HFF-Myc (cell line): ENCODE data around the gene CCDC154.

Experiments used
- DNase-seq: peaks from one replicate; pipeline ENCODE4 v3.0.0-alpha.2; 2011; ENCODE audit warnings: low read depth; ENCODE audit errors: extremely low read depth
- H3K4me3 ChIP-seq: replicated peaks from 2 replicates; pipeline ENCODE4 v1.5.1; 2011; ENCODE audit warnings: low read depth, mild to moderate bottlenecking, control low read depth, low read length
- TF ChIP-seq, protein P1 (sequence below): IDR thresholded peaks from 2 replicates; pipeline ENCODE4 v1.5.1; 2012; ENCODE audit warnings: mild to moderate bottlenecking, low read depth, low read length, control low read depth; ENCODE audit errors: missing control alignments

The CCDC154 gene

DNA sequence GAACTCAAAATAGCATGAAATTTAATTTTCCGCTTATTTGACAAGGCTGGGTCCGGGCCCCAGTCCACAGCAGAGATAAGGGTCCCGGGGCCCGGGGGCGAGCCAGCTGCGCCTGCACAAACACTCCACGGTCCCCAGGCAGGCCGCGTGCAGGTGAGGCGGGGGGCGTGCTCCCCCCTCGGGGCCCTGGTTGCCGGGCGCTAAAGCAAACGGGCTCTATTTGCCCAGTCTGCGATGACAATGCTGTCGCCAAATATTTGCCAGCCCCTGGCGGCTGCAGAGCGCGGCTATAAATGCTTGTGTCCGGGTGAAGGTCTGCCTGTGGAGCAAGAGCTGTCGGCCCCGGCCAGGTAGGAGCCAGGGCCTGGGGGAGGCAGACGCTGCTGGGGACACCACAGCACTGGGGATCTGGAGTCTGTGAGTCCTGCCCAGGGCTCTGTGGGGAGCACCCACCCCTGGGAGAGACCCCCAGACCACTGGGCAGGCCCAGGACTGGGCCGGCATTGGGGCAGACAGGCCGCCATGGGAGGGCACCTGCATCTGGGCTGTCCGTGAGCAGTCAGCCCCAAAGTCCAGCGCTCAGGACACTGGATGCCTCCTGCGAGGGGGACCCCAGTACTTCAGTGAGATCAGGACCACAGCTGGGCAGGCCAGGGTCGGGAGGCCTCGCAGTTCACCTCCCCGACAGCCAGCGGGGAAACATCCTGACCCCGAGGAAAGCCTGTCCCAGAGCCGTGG, 13.4 kb downstream of the CCDC154 start, which contains the start of gene PERCC1:
TSS of gene PERCC1 (plus strand) at position 320 of the 738 bp plus-strand sequence. CDS start 1,516 bp downstream, outside the sequence.
- DNase-seq: no peak
- H3K4me3 ChIP-seq: no peak within 1 kb of the TSS
- TF ChIP-seq, protein P1, sequence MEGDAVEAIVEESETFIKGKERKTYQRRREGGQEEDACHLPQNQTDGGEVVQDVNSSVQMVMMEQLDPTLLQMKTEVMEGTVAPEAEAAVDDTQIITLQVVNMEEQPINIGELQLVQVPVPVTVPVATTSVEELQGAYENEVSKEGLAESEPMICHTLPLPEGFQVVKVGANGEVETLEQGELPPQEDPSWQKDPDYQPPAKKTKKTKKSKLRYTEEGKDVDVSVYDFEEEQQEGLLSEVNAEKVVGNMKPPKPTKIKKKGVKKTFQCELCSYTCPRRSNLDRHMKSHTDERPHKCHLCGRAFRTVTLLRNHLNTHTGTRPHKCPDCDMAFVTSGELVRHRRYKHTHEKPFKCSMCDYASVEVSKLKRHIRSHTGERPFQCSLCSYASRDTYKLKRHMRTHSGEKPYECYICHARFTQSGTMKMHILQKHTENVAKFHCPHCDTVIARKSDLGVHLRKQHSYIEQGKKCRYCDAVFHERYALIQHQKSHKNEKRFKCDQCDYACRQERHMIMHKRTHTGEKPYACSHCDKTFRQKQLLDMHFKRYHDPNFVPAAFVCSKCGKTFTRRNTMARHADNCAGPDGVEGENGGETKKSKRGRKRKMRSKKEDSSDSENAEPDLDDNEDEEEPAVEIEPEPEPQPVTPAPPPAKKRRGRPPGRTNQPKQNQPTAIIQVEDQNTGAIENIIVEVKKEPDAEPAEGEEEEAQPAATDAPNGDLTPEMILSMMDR: no peak

DNA sequence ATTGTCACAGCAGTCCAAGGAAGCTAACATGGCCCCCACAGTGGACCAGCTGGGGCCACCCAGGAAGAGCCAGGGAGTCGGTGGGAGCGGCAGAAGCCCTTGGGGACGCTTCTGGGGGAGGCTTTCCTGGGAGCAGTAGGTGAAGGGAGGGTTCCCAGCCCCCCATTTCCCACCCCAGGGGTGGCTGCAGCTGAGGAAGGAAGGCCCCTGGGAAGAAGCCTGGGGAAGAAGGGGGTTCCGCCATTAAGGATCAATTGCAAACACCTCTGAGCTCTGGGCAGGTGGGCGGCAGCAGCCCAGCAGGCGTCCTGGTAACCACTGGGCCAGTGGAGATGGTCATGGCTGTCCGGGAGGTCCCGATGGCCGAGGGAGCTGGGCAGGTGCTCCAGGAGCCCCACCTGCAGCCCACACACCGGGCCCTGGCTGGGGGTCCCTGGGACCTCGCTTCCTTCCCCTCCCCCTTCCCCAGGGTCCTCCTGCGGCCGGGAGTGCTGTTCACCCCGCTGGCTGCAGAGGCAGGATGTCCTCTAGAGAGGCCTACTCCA, 14.1 kb downstream of the CCDC154 start:
- TF ChIP-seq, protein P1: no peak
- H3K4me3 ChIP-seq: no peak overlapping the region
- no peak for DNase-seq

DNA sequence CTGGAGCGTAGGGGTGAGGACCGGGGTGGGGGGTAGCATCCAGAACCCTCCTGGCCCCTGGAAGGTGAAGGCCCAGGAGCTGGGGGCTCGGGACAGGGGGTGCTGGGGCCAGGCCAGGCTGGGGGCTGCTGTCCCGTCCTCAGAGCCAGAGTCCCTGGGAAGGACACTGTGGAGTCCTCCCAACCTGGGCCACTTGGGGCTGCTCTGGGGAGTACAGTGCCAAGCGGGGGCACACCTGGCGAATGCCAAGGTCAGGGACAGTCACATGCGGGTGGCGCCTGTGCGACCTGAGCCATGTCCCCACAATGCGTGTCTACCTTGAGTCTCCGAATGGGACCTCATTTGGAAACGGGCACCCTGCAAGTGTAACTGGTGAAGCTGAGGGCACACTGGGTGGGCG, 14.7 kb downstream of the CCDC154 start:
- no peak overlapping the region for H3K4me3 ChIP-seq
- TF ChIP-seq, protein P1: no peak
- DNase-seq: no peak

DNA sequence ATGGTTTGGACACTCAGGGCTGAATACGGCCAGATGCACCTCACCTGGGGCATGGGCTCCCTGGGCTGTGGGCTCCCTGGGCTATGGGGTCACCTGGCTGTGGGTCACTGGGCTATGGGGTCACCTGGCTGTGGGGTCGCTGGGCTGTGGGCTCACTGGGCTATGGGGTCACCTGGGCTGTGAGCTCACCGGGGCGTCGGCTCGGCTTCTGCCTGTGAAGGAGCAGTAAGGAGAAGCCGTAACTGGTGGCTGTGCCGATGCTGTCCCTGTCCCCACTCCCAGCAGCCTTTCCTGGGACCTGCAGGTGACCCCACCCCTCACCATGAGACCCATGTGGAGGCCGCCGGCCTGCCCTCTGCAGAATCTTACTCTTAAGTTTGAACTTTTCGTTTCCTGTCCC, 15.3 kb downstream of the CCDC154 start:
- TF ChIP-seq, protein P1: no peak
- DNase-seq: no peak
- no peak overlapping the region for H3K4me3 ChIP-seq

DNA sequence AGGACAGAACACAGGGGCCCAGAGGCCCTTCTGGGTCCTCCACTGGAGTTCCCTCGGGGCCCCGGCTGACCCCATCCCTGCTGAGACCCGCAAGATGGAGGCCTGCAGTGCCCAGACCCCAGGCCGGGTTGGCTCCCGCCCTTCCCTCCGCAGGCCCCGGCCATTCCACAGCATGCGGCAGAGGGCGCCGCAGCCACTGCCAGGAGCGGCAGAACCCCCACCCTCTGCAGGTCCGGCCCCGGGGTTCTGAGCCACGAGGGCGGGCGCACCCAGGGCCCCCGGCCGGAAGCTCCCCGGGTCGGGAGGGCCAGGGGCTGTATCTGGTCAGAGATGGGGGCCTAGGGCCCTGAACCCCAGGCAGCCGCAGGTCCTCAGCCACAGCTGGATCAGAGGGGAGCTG, 15.8 kb downstream of the CCDC154 start:
- H3K4me3 ChIP-seq: no peak overlapping the region
- TF ChIP-seq, protein P1: no peak
- DNase-seq: no peak

DNA sequence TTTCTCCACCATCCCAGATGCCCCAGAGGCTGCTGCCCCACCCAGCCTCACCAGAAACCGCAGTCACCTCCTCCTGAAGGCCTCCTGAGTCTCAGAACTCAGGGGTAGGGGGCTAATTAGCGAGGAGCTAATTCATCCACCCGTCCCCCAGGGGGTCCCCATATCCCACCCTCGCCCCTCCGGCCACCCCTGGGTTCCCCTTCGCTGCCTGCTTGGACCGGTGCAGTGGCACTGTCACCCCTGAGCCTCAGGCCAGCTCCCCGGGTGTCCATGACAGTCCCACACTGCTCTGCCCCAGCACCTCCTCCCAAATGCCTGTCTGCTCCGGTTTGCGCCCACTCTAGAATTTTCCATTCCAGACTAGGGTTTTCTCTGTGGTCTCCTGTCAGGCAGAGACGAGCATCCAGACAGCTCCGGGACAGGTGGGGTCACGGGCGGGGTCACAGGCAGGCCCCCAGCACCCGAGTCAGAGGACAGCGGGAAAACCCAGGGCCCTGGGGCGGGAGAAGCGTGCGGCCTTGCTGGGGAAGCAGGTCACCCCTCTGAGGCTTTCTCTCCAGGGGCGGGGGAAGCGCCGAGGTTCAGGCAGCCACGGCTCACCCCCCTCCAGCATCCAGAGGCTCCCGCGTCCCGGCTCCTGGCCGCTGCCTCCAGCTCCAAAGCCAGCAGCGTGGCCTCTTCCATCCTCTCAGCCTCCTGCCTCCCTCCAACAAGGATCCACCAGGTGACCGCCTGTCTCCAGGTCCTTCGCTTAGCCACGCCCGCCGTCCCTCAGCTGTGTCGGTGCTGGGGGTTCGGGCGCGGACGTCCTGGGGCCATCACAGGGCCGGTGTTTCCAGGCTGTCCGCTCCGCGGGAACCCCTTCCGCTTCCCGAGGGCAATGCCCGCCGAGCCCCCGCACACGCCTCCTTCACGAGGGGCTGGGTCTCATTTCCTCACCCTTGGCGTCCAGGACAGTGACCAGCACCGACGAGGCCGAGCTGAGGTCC, 16.6 kb downstream of the CCDC154 start:
- no peak for DNase-seq
- TF ChIP-seq, protein P1: no peak
- H3K4me3 ChIP-seq: no peak overlapping the region
